Astrocyte of the cerebellum (primary cell): ENCODE results near the gene ALG10.
"Not testable (repeated sequence)": the region's sequence is repeated elsewhere in the genome, so short reads cannot be mapped to it uniquely, and the experiment has no call there.

Source experiments
- DNase-seq: peaks from one replicate; pipeline ENCODE4 v3.0.0-alpha.2; 2011; ENCODE audit warnings: low read depth
- H3K4me3 ChIP-seq: 2 replicates; pipeline ENCODE4 v1.5.1; 2011; ENCODE audit warnings: mild to moderate bottlenecking, low read depth, low read length, moderate library complexity
- CTCF ChIP-seq: IDR thresholded peaks from 2 replicates; pipeline ENCODE4 v1.5.1; 2012; ENCODE audit warnings: low read length, low read depth, moderate library complexity, mild to moderate bottlenecking; ENCODE audit errors: missing control alignments
- in situ Hi-C: cut with HindIII; loops from 2 replicates; pipeline ENCODE4 v1.10.0; 2017; ENCODE audit warnings: low sequenced_read_pairs

Gene ALG10

GRCh38 chr12:34022079-34022830 is at the start of gene ALG10:
Gene ALG10, plus strand, starts transcription at chr12:34022496. Its CDS starts 104 bp downstream, at chr12:34022600.
- DNase-seq = peak; percentile 96
- in situ Hi-C loops = no loop called here
- H3K4me3 ChIP-seq = peak within 1 kb of the TSS; percentile 72
- peak; percentile 65 for TF ChIP-seq CTCF

- in situ Hi-C loops, DNase-seq, H3K4me3 ChIP-seq: not testable (repeated sequence)
These were observed 49.4 kb upstream of the ALG10 start for GRCh38 chr12:33972884-33973283.

- no peak overlapping the region for H3K4me3 ChIP-seq
- no peak for DNase-seq
- TF ChIP-seq CTCF = no peak
- in situ Hi-C loops = no loop called here
These were observed 44.4 kb upstream of the ALG10 start for GRCh38 chr12:33977887-33978286.

- in situ Hi-C loops = no loop called here
- H3K4me3 ChIP-seq = no peak overlapping the region
- no peak for TF ChIP-seq CTCF
- no peak for DNase-seq
These were observed 34.0 kb upstream of the ALG10 start for GRCh38 chr12:33988197-33988805.

- no peak overlapping the region for H3K4me3 ChIP-seq
- no peak for TF ChIP-seq CTCF
- in situ Hi-C loops = no loop called here
- DNase-seq = no peak
These were observed 33.4 kb upstream of the ALG10 start for GRCh38 chr12:33988913-33989312.

GRCh38 chr12:33994857-33995808 is 27.2 kb upstream of the ALG10 start:
- no peak for TF ChIP-seq CTCF
- in situ Hi-C loops = no loop called here
- DNase-seq = no peak
- H3K4me3 ChIP-seq = no peak overlapping the region

GRCh38 chr12:34008835-34009234 is 13.5 kb upstream of the ALG10 start:
- H3K4me3 ChIP-seq, in situ Hi-C loops, DNase-seq: not testable (repeated sequence)
